Activated T-cell treated with anti-CD3 and anti-CD28 coated beads, Interleukin-2, amount 50 U/mL, for 72 hours (primary cell): ENCODE measurements around the gene CRISPLD2. TPM values are rescaled to one million over a fixed set of nuclear protein-coding genes. Genes with fewer than 3 reads are reported as not detected.
"Not testable (repeated sequence)": the region's sequence is repeated elsewhere in the genome, so short reads cannot be mapped to it uniquely, and the experiment has no call there.

Source experiments
- ATAC-seq, 2 donors: fragments of 150-1000 bp; cut with Tn5 transposase; replicated peaks in 1 of 2; 2 replicates each; pipeline ENCODE4 v1.10.0; 2021; ENCODE audit warnings: moderate library complexity in 2 of 2, mild to moderate bottlenecking in 1 of 2
- DNase-seq, 2 donors: peaks; one replicate each; pipeline ENCODE4 v3.0.0; 2021 to 2022; ENCODE audit warnings: mixed read lengths in 1 of 2
- H3K27ac Mint-ChIP-seq: one replicate; pipeline ENCODE4 v1.8.0; 2022; ENCODE audit warnings: mild to moderate bottlenecking, moderate library complexity, mixed read lengths
- H3K27me3 Mint-ChIP-seq: one replicate; pipeline ENCODE4 v1.8.0; 2022; ENCODE audit warnings: low read depth, mixed read lengths
- H3K36me3 Mint-ChIP-seq, 2 donors: one replicate each; pipeline ENCODE4 v1.8.0; 2022; ENCODE audit warnings: mixed read lengths in 2 of 2, mild to moderate bottlenecking in 1 of 2; ENCODE audit not compliant: insufficient read depth in 2 of 2
- H3K4me1 Mint-ChIP-seq: one replicate; pipeline ENCODE4 v1.8.0; 2022; ENCODE audit warnings: low read depth, mixed read lengths
- H3K4me3 Mint-ChIP-seq, 2 donors: one replicate each; pipeline ENCODE4 v1.8.0; 2022; ENCODE audit warnings: mild to moderate bottlenecking in 2 of 2, mixed read lengths in 2 of 2, moderate library complexity in 2 of 2
- H3K9me3 Mint-ChIP-seq, 2 donors: one replicate each; pipeline ENCODE4 v1.8.0; 2022; ENCODE audit warnings: mixed read lengths in 2 of 2
- total RNA-seq, 2 donors: library from RNA; stranded (reverse); gene quantifications; one replicate each; pipeline ENCODE4 v1.2.3, GENCODE V29; 2022

CRISPLD2 gene
- total RNA-seq, 2 donors from 2014 or later, result 0.38 to 0.51 TPM

- H3K27ac Mint-ChIP-seq, result no peak overlapping the region
- no peak for ATAC-seq
- H3K4me3 Mint-ChIP-seq, result no peak overlapping the region
- no peaks in the 10 kb centered on the region for H3K27me3 Mint-ChIP-seq
- no peaks in the 10 kb centered on the region for H3K9me3 Mint-ChIP-seq
- no peaks in the 10 kb centered on the region for H3K4me1 Mint-ChIP-seq
- H3K36me3 Mint-ChIP-seq, result no peaks in the 10 kb centered on the region
- no peak for DNase-seq
These were observed 33.7 kb downstream of the CRISPLD2 start for GRCh38 chr16:84853534-84853933.

GRCh38 chr16:84854759-84855158 lies 35.0 kb downstream of the CRISPLD2 start:
- Mint-ChIP-seq H3K27me3 (no peaks in the 10 kb centered on the region), H3K4me1 (no peaks in the 10 kb centered on the region), H3K9me3 (no peaks in the 10 kb centered on the region), H3K27ac (no peak overlapping the region), H3K36me3 (no peaks in the 10 kb centered on the region), H3K4me3 (no peak overlapping the region)
- ATAC-seq, result no peak
- DNase-seq, result no peak

GRCh38 chr16:84855435-84856202 lies 35.8 kb downstream of the CRISPLD2 start:
- not testable (repeated sequence) for H3K27me3 Mint-ChIP-seq, DNase-seq, H3K36me3 Mint-ChIP-seq, H3K27ac Mint-ChIP-seq, H3K4me3 Mint-ChIP-seq, H3K4me1 Mint-ChIP-seq, H3K9me3 Mint-ChIP-seq, ATAC-seq

GRCh38 chr16:84856203-84856581 lies 36.4 kb downstream of the CRISPLD2 start:
- H3K27me3 Mint-ChIP-seq, H3K4me1 Mint-ChIP-seq, H3K4me3 Mint-ChIP-seq, H3K9me3 Mint-ChIP-seq, ATAC-seq, H3K27ac Mint-ChIP-seq, DNase-seq, H3K36me3 Mint-ChIP-seq: not testable (repeated sequence)

- H3K9me3 Mint-ChIP-seq, H3K27me3 Mint-ChIP-seq, H3K4me1 Mint-ChIP-seq, H3K36me3 Mint-ChIP-seq, H3K27ac Mint-ChIP-seq, ATAC-seq, H3K4me3 Mint-ChIP-seq, DNase-seq: not testable (repeated sequence)
These were observed 37.0 kb downstream of the CRISPLD2 start for GRCh38 chr16:84856811-84857210.

GRCh38 chr16:84859681-84860080 lies 39.9 kb downstream of the CRISPLD2 start:
- H3K36me3 Mint-ChIP-seq, result peaks cover 2 to 5% of the 10 kb centered on the region in 2 donors
- no peak overlapping the region for H3K27ac Mint-ChIP-seq
- H3K9me3 Mint-ChIP-seq, result peaks cover 6 to 7% of the 10 kb centered on the region in 2 donors
- H3K4me1 Mint-ChIP-seq, result no peaks in the 10 kb centered on the region
- H3K27me3 Mint-ChIP-seq, result no peaks in the 10 kb centered on the region
- DNase-seq (no peak), ATAC-seq (no peak)
- H3K4me3 Mint-ChIP-seq, result no peak overlapping the region

- Mint-ChIP-seq H3K4me3 (no peak overlapping the region), H3K27me3 (no peaks in the 10 kb centered on the region), H3K27ac (no peak overlapping the region), H3K36me3 (peaks cover 2 to 5% of the 10 kb centered on the region in 2 donors), H3K4me1 (no peaks in the 10 kb centered on the region), H3K9me3 (peaks cover 6 to 7% of the 10 kb centered on the region in 2 donors)
- DNase-seq (no peak), ATAC-seq (no peak)
These were observed 40.6 kb downstream of the CRISPLD2 start for GRCh38 chr16:84860383-84860782.

- Mint-ChIP-seq H3K36me3 (peaks cover 2 to 5% of the 10 kb centered on the region in 2 donors), H3K9me3 (peaks cover 6 to 7% of the 10 kb centered on the region in 2 donors)
These were observed 41.9 kb downstream of the CRISPLD2 start for GRCh38 chr16:84861671-84862070.

GRCh38 chr16:84862804-84863480 lies 43.2 kb downstream of the CRISPLD2 start:
- H3K9me3 Mint-ChIP-seq, result peaks cover 6 to 7% of the 10 kb centered on the region in 2 donors
- H3K4me1 Mint-ChIP-seq, result no peaks in the 10 kb centered on the region
- no peak overlapping the region for H3K27ac Mint-ChIP-seq
- no peak overlapping the region for H3K4me3 Mint-ChIP-seq
- peaks cover 2 to 5% of the 10 kb centered on the region in 2 donors for H3K36me3 Mint-ChIP-seq
- ATAC-seq (no peak), DNase-seq (no peak)
- H3K27me3 Mint-ChIP-seq, result no peaks in the 10 kb centered on the region

More at GRCh38 chr16:84861671-84862070, 41.9 kb downstream of the CRISPLD2 start:
- no peaks in the 10 kb centered on the region for H3K4me1 Mint-ChIP-seq
- no peak overlapping the region for H3K27ac Mint-ChIP-seq
- DNase-seq (no peak), ATAC-seq (no peak)
- H3K27me3 Mint-ChIP-seq, result no peaks in the 10 kb centered on the region
- no peak overlapping the region for H3K4me3 Mint-ChIP-seq

- H3K27me3 Mint-ChIP-seq, result no peaks in the 10 kb centered on the region
- no peak for ATAC-seq
- H3K9me3 Mint-ChIP-seq, result peaks cover 6 to 7% of the 10 kb centered on the region in 2 donors
- no peaks in the 10 kb centered on the region for H3K4me1 Mint-ChIP-seq
- no peak for DNase-seq
- peaks cover 2 to 5% of the 10 kb centered on the region in 2 donors for H3K36me3 Mint-ChIP-seq
- H3K27ac Mint-ChIP-seq, result no peak overlapping the region
- H3K4me3 Mint-ChIP-seq, result no peak overlapping the region
These were observed 43.7 kb downstream of the CRISPLD2 start for GRCh38 chr16:84863481-84863814.

GRCh38 chr16:84864326-84864955 lies 44.7 kb downstream of the CRISPLD2 start:
- Mint-ChIP-seq H3K27ac (no peak overlapping the region), H3K27me3 (no peaks in the 10 kb centered on the region), H3K4me1 (no peaks in the 10 kb centered on the region), H3K36me3 (peaks cover 2 to 5% of the 10 kb centered on the region in 2 donors), H3K9me3 (peaks cover 6 to 7% of the 10 kb centered on the region in 2 donors), H3K4me3 (no peak overlapping the region)
- DNase-seq (no peak), ATAC-seq (no peak)

- Mint-ChIP-seq H3K27me3 (no peaks in the 10 kb centered on the region), H3K36me3 (no peaks in the 10 kb centered on the region), H3K27ac (no peak overlapping the region), H3K4me1 (no peaks in the 10 kb centered on the region), H3K4me3 (no peak overlapping the region), H3K9me3 (no peaks in the 10 kb centered on the region)
- ATAC-seq, result no peak
- no peak for DNase-seq
These were observed 47.9 kb downstream of the CRISPLD2 start for GRCh38 chr16:84867696-84868095.

- H3K4me1 Mint-ChIP-seq, result no peaks in the 10 kb centered on the region
- DNase-seq (no peak), ATAC-seq (no peak)
- H3K9me3 Mint-ChIP-seq, result no peaks in the 10 kb centered on the region
- H3K27ac Mint-ChIP-seq, result no peak overlapping the region
- no peaks in the 10 kb centered on the region for H3K36me3 Mint-ChIP-seq
- H3K27me3 Mint-ChIP-seq, result no peaks in the 10 kb centered on the region
- H3K4me3 Mint-ChIP-seq, result no peak overlapping the region
These were observed 48.5 kb downstream of the CRISPLD2 start for GRCh38 chr16:84868328-84868727.
